HL-60 (cell line): Measurements from ENCODE around the gene NEDD1.

ENCODE experiments used
- DNase-seq, 2 experiments: peaks; one replicate each; pipeline ENCODE4 v3.0.0-alpha.2; 2010 to 2020; ENCODE audit warnings: low read depth in 1 of 2, low spot score in 1 of 2
- H3K27ac ChIP-seq: fragments of 250-450 bp; sonication (Bioruptor Pico); replicated peaks from 2 replicates; pipeline ENCODE4 v1.5.1; 2020; ENCODE audit warnings: mild to moderate bottlenecking, moderate library complexity
- H3K27me3 ChIP-seq: fragments of 250-450 bp; sonication (Bioruptor Pico); 2 replicates; pipeline ENCODE4 v1.5.1; 2021; ENCODE audit warnings: mild to moderate bottlenecking, moderate library complexity; ENCODE audit not compliant: insufficient read depth, poor library complexity, severe bottlenecking
- H3K4me3 ChIP-seq: replicated peaks from 2 replicates; pipeline ENCODE4 v1.5.1; 2011; ENCODE audit warnings: mild to moderate bottlenecking, control low read depth, low read length; ENCODE audit not compliant: insufficient read depth
- CTCF ChIP-seq: IDR thresholded peaks from one replicate; pipeline ENCODE4 v1.5.1; 2011; ENCODE audit warnings: low read length, control low read depth, inconsistent platforms; ENCODE audit not compliant: insufficient read depth
- GABPA ChIP-seq: IDR thresholded peaks from 2 replicates; pipeline ENCODE4 v1.6.1; 2012; ENCODE audit warnings: low read depth
- POLR2AphosphoS5 ChIP-seq: IDR thresholded peaks from 2 replicates; pipeline ENCODE4 v1.6.1; 2012; ENCODE audit warnings: low read depth
- REST ChIP-seq: IDR thresholded peaks from 2 replicates; pipeline ENCODE4 v1.6.1; 2012; ENCODE audit warnings: low read depth; ENCODE audit not compliant: insufficient replicate concordance
- SPI1 ChIP-seq: IDR thresholded peaks from 2 replicates; pipeline ENCODE4 v1.6.1; 2012; ENCODE audit warnings: low read depth, mild to moderate bottlenecking, borderline replicate concordance

NEDD1 gene

GRCh38 chr12:96878704-96879103 is 28.4 kb upstream of the NEDD1 start:
- no peak overlapping the region for H3K27ac ChIP-seq
- no peak overlapping the region for H3K4me3 ChIP-seq
- H3K27me3 ChIP-seq: no peaks in the 10 kb centered on the region
- TF ChIP-seq CTCF (no peak), GABPA (no peak), POLR2AphosphoS5 (no peak), SPI1 (no peak), REST (no peak)
- DNase-seq: no peak

GRCh38 chr12:96879301-96879700 is 27.8 kb upstream of the NEDD1 start:
- TF ChIP-seq REST: no peak
- TF ChIP-seq POLR2AphosphoS5: no peak
- TF ChIP-seq SPI1: no peak
- TF ChIP-seq CTCF: no peak
- no peak for TF ChIP-seq GABPA
- no peaks in the 10 kb centered on the region for H3K27me3 ChIP-seq
- no peak overlapping the region for H3K4me3 ChIP-seq
- H3K27ac ChIP-seq: no peak overlapping the region
- no peak for DNase-seq

- H3K27me3 ChIP-seq: no peaks in the 10 kb centered on the region
- no peak overlapping the region for H3K27ac ChIP-seq
- no peak for TF ChIP-seq CTCF
- TF ChIP-seq GABPA: no peak
- no peak for TF ChIP-seq SPI1
- TF ChIP-seq POLR2AphosphoS5: no peak
- TF ChIP-seq REST: no peak
- no peak for DNase-seq
- H3K4me3 ChIP-seq: no peak overlapping the region
Observed at GRCh38 chr12:96880220-96880619, 26.8 kb upstream of the NEDD1 start.
